ENCODE measurements around the gene CDH11. TPM values are rescaled to one million over a fixed set of nuclear protein-coding genes. Genes with fewer than 3 reads are reported as not detected.

Gene CDH11
- total and polyA plus RNA-seq, 9 of the 15 experiments (the other 6 are each of a cell fraction or from before 2014, with no cell fraction given) = 0.18 TPM; not detected in 8

DNA sequence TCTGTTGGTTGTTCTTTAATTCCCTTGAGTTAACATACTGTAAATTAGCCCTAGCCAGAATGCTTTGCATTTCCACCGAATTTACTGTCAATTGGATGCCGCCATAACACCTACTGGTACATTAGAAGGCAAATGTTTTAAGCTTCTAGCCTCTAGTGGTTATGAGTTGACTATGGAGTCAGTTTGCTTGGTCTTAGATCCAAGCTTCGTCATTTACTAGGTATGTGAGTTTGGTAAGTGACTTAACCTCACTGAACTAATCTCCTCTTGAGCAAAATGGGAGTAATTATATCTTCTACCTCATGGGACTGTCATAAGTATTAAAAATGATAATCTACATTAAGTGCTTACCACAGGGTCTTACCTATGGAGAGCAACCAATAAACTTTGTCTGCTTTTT, 20.4 kb upstream of the CDH11 start:
- no peak overlapping the region for H3K9ac ChIP-seq (ENCODE audit: insufficient read depth in 1 of 2, low read depth in 2 of 2, low read length in 2 of 2)
- no peaks in the 10 kb centered on the region for H3K27me3 ChIP-seq (ENCODE audit: control insufficient read depth in 2 of 2, insufficient read depth in 2 of 2, low read length in 2 of 2)
- H3K36me3 ChIP-seq (ENCODE audit: control insufficient read depth, insufficient read depth, low read length) = no peaks in the 10 kb centered on the region
- in situ Hi-C loops (cut with MboI) (no loop called here), intact Hi-C loops (cut with micrococcal nuclease) (no loop called here)
- no peak overlapping the region for H3K4me2 ChIP-seq (ENCODE audit: insufficient read depth, low read length)
- H3K4me1 ChIP-seq (replicated peaks in 1 of 2; ENCODE audit: control insufficient read depth in 2 of 2, insufficient read depth in 2 of 2, low read length in 2 of 2) = no peaks in the 10 kb centered on the region
- H3K9me1 ChIP-seq (ENCODE audit: control insufficient read depth, insufficient read depth, low read length) = no peaks in the 10 kb centered on the region
- no peak for TF ChIP-seq PURB (CRISPR knock-in tag; IDR thresholded peaks at IDR 0.05; ENCODE audit: low read depth)
- TF ChIP-seq HMG20A (CRISPR knock-in tag; conservative IDR thresholded peaks at IDR 0.05) = no peak
- no peak for TF ChIP-seq JUNB (CRISPR knock-in tag; conservative IDR thresholded peaks at IDR 0.05)
- TF ChIP-seq NFIC (IDR thresholded peaks at IDR 0.05) = no peak
- no peaks in the 10 kb centered on the region for H4K20me1 ChIP-seq (replicated peaks; ENCODE audit: control insufficient read depth, insufficient read depth, low read length)
- ATAC-seq (no peak), FAIRE-seq (no peak), DNase-seq (ENCODE audit: extremely low read depth in 1 of 4, low spot score in 3 of 4) (no peak)
- no peaks in the 10 kb centered on the region; the same call in 1 of the 2 replicates for H3K9me3 ChIP-seq (replicated peaks; ENCODE audit: control insufficient read depth, insufficient read depth, low read depth, low read length)
- no peak overlapping the region for H2AFZ ChIP-seq (ENCODE audit: low read depth, low read length)
- BruUV-seq (replicated peaks) = no TSS peak
- WGBS (ENCODE audit: insufficient coverage, low coverage, missing lambda C conversion rate) = 0% methylated on average over 3 of the region's 3 CpGs
- ChIA-PET CTCF (ENCODE audit: low intra/inter-chr PET ratio) (no interaction called here), POLR2A (no interaction called here)
- no peaks in the 10 kb centered on the region for H3K79me2 ChIP-seq (ENCODE audit: control insufficient read depth, insufficient read depth, low read length)
- H3K4me3 ChIP-seq = no peak overlapping the region
- no peak overlapping the region for H3K27ac ChIP-seq (ENCODE audit: extremely low read depth, low read depth, low read length)

DNA sequence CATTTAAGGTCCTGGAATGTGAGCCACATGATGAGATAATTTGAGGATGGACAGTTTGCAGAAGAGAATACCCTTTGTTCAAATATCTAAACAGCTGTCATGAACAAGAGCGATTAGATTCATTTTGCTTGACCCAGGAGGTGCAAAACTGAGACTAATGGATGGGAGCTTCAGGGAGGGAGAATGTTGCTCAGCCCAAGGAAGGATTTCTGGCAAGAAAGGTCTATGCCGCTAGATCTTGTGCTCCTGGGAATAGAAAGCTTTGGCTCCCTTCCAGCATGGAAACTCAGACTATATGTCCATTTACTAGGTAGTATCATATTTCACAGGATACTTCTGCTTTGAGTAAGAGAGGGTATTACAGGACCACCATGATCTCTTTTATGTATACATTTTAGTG, 14.8 kb upstream of the CDH11 start:
- CTCF ChIA-PET (ENCODE audit: low intra/inter-chr PET ratio) = no interaction called here
- TF ChIP-seq, protein P1, sequence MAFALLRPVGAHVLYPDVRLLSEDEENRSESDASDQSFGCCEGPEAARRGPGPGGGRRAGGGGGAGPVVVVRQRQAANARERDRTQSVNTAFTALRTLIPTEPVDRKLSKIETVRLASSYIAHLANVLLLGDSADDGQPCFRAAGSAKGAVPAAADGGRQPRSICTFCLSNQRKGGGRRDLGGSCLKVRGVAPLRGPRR (CRISPR knock-in tag; IDR thresholded peaks at IDR 0.05) = no peak
- TF ChIP-seq ILK (tag; IDR thresholded peaks at IDR 0.05; ENCODE audit: borderline replicate concordance, low read depth) (no peak), BRD9 (IDR thresholded peaks at IDR 0.05; ENCODE audit: low read depth, partially characterized antibody) (no peak), CHD4 (IDR thresholded peaks at IDR 0.05; ENCODE audit: insufficient read depth, insufficient replicate concordance, low read depth, low read length, poor library complexity, severe bottlenecking) (no peak), TEAD4 (IDR thresholded peaks at IDR 0.05; ENCODE audit: low read length) (no peak), TEAD4 (CRISPR knock-in tag; IDR thresholded peaks at IDR 0.05; ENCODE audit: borderline replicate concordance) (no peak), PURB (CRISPR knock-in tag; IDR thresholded peaks at IDR 0.05; ENCODE audit: low read depth) (no peak), EGR1 (conservative IDR thresholded peaks at IDR 0.05) (no peak), TEAD1 (CRISPR knock-in tag; IDR thresholded peaks at IDR 0.05) (no peak), ZNF175 (CRISPR knock-in tag; IDR thresholded peaks at IDR 0.05; ENCODE audit: low read depth) (no peak), RFX1 (IDR thresholded peaks at IDR 0.05) (no peak)
- TF ChIP-seq, protein P2, sequence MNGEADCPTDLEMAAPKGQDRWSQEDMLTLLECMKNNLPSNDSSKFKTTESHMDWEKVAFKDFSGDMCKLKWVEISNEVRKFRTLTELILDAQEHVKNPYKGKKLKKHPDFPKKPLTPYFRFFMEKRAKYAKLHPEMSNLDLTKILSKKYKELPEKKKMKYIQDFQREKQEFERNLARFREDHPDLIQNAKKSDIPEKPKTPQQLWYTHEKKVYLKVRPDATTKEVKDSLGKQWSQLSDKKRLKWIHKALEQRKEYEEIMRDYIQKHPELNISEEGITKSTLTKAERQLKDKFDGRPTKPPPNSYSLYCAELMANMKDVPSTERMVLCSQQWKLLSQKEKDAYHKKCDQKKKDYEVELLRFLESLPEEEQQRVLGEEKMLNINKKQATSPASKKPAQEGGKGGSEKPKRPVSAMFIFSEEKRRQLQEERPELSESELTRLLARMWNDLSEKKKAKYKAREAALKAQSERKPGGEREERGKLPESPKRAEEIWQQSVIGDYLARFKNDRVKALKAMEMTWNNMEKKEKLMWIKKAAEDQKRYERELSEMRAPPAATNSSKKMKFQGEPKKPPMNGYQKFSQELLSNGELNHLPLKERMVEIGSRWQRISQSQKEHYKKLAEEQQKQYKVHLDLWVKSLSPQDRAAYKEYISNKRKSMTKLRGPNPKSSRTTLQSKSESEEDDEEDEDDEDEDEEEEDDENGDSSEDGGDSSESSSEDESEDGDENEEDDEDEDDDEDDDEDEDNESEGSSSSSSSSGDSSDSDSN (IDR thresholded peaks at IDR 0.05; ENCODE audit: borderline replicate concordance in 1 of 2, low read depth in 2 of 2, low read length in 2 of 2) = no peak

More for the DNA sequence above, 14.8 kb upstream of the CDH11 start:
- Histone ChIP-seq H4K20me1 (replicated peaks; ENCODE audit: control insufficient read depth, insufficient read depth, low read length) (no peaks in the 10 kb centered on the region), H3K79me2 (ENCODE audit: control insufficient read depth, insufficient read depth, low read length) (no peaks in the 10 kb centered on the region), H3K27me3 (ENCODE audit: control insufficient read depth in 2 of 2, insufficient read depth in 2 of 2, low read length in 2 of 2) (no peaks in the 10 kb centered on the region), H3K4me1 (replicated peaks in 1 of 2; ENCODE audit: control insufficient read depth in 2 of 2, insufficient read depth in 2 of 2, low read length in 2 of 2) (no peaks in the 10 kb centered on the region), H3K9ac (ENCODE audit: insufficient read depth in 1 of 2, low read depth in 2 of 2, low read length in 2 of 2) (no peak overlapping the region), H3K9me3 (replicated peaks; ENCODE audit: control insufficient read depth, insufficient read depth, low read depth, low read length) (0 out of 2 replicates have a peak, but pooled peaks cover 2% of the 10 kb centered on the region), H3K9me1 (ENCODE audit: control insufficient read depth, insufficient read depth, low read length) (no peaks in the 10 kb centered on the region), H3K4me2 (ENCODE audit: insufficient read depth, low read length) (no peak overlapping the region), H2AFZ (ENCODE audit: low read depth, low read length) (no peak overlapping the region), H3K27ac (ENCODE audit: extremely low read depth, low read depth, low read length) (no peak overlapping the region), H3K4me3 (no peak overlapping the region), H3K36me3 (ENCODE audit: control insufficient read depth, insufficient read depth, low read length) (no peaks in the 10 kb centered on the region)
- BruUV-seq (replicated peaks) = no TSS peak
- FAIRE-seq (no peak), DNase-seq (ENCODE audit: extremely low read depth in 1 of 4, low spot score in 3 of 4) (no peak), ATAC-seq (no peak)
- WGBS (ENCODE audit: insufficient coverage, low coverage, missing lambda C conversion rate) = 5% methylated on average over 2 of the region's 2 CpGs
- in situ Hi-C loops (cut with MboI) (no loop called here), intact Hi-C loops (cut with micrococcal nuclease) (no loop called here)
- POLR2A ChIA-PET = no interaction called here

Measured in K562 (cell line).